Umbilical cord (tissue), 2 donors: Measurements from ENCODE around the gene PDHX. TPM values are rescaled to one million over a fixed set of nuclear protein-coding genes. Genes with fewer than 3 reads are reported as not detected.
A peak's percentile ranks its signal among the peaks of the same experiment; 100 is the strongest.
"Not testable (repeated sequence)": the region's sequence is repeated elsewhere in the genome, so short reads cannot be mapped to it uniquely, and the experiment has no call there.

Source experiments
- DNase-seq: peaks from one replicate; pipeline ENCODE4 v3.0.0-alpha.2; 2015; ENCODE audit warnings: low spot score
- total RNA-seq: library from RNA; depleted of rRNA; stranded (reverse); fragments of >200 nt; gene quantifications from one replicate; pipeline ENCODE4 v1.2.3, GENCODE V29; 2014; ENCODE audit warnings: low replicate concordance; ENCODE audit not compliant: insufficient read depth

Gene PDHX
- total RNA-seq, 1 donor from 2014 or later: 39.2 TPM

- no peak for DNase-seq
Observed at GRCh38 chr11:34910817-34911216, 5.6 kb upstream of the PDHX start.

- DNase-seq: no peak
Observed at GRCh38 chr11:34911676-34912075, 4.7 kb upstream of the PDHX start.

- DNase-seq: not testable (repeated sequence)
Observed at GRCh38 chr11:34913556-34913955, 2.9 kb upstream of the PDHX start.

- DNase-seq: no peak
Observed at GRCh38 chr11:34915136-34916014, 1.0 kb upstream of the PDHX start.

- peak; percentile 23 for DNase-seq
Observed at GRCh38 chr11:34916843-34917770, 689 bp downstream of the PDHX start.

GRCh38 chr11:34921156-34921555, 4.7 kb downstream of the PDHX start:
- DNase-seq: no peak

- DNase-seq: no peak
Observed at GRCh38 chr11:34924714-34925113, 8.3 kb downstream of the PDHX start.

- peak; percentile 68 for DNase-seq
Observed at GRCh38 chr11:34926101-34926830, 9.8 kb downstream of the PDHX start.

- peak; percentile 27 for DNase-seq
Observed at GRCh38 chr11:34926831-34927132, 10.4 kb downstream of the PDHX start.

GRCh38 chr11:34928268-34928959, 12.0 kb downstream of the PDHX start:
- DNase-seq: no peak

- no peak for DNase-seq
Observed at GRCh38 chr11:34928960-34929680, 12.7 kb downstream of the PDHX start.

- DNase-seq: no peak
Observed at GRCh38 chr11:34929794-34930763, 13.7 kb downstream of the PDHX start.

- DNase-seq: no peak
Observed at GRCh38 chr11:34936945-34937629, 20.7 kb downstream of the PDHX start.

- no peak for DNase-seq
Observed at GRCh38 chr11:34938611-34939010, 22.2 kb downstream of the PDHX start.

- DNase-seq: peak; percentile 61
Observed at GRCh38 chr11:34940026-34940677, 23.7 kb downstream of the PDHX start.

- no peak for DNase-seq
Observed at GRCh38 chr11:34941688-34942087, 25.3 kb downstream of the PDHX start.

GRCh38 chr11:34944692-34945091, 28.3 kb downstream of the PDHX start:
- DNase-seq: no peak

- DNase-seq: no peak
Observed at GRCh38 chr11:34948696-34949095, 32.3 kb downstream of the PDHX start.
